Fibroblast of skin of right biceps (primary cell): ENCODE data around the gene EI24.
"Not testable (repeated sequence)": the region's sequence is repeated elsewhere in the genome, so short reads cannot be mapped to it uniquely, and the experiment has no call there.

Experiments used
- DNase-seq: peaks from one replicate; pipeline ENCODE4 v3.0.0-alpha.2; 2013

Gene EI24

GRCh38 chr11:125568970-125569914 lies at the start of gene EI24:
Gene EI24, plus strand, starts transcription at chr11:125569477. Its CDS starts 3,051 bp downstream, at chr11:125572528.
- peak; percentile 94 for DNase-seq

- DNase-seq = no peak
Observed at GRCh38 chr11:125519860-125520834, 49.1 kb upstream of the EI24 start.

GRCh38 chr11:125525303-125525702 lies 44.0 kb upstream of the EI24 start:
- DNase-seq = no peak

DNA sequence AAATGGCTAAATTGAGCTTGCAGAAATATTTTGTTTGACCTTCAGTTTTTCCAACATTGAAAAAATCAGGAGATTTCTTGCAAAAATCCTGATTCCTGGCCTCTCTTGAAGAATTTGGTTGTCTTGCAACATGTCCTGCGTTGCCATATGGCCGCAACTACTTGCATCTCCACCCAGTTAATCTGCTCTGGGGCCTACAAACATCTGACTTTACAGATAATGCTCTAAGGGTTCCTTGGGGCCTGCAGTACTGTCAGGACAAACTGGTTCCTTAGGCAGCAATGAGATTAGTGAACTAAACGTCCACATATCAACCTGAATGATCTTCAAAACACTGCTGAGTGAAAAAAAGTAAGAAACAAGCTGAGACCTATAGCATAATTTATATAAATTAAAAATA lies 36.6 kb upstream of the EI24 start:
- no peak for DNase-seq

GRCh38 chr11:125535585-125535984 lies 33.7 kb upstream of the EI24 start:
- no peak for DNase-seq

GRCh38 chr11:125536834-125537233 lies 32.4 kb upstream of the EI24 start:
- DNase-seq = not testable (repeated sequence)

- no peak for DNase-seq
Observed at GRCh38 chr11:125542709-125543108, 26.6 kb upstream of the EI24 start.

- no peak for DNase-seq
Observed at GRCh38 chr11:125550780-125551179, 18.5 kb upstream of the EI24 start.

- no peak for DNase-seq
Observed at GRCh38 chr11:125551835-125552342, 17.4 kb upstream of the EI24 start.

- no peak for DNase-seq
Observed at GRCh38 chr11:125552927-125553326, 16.4 kb upstream of the EI24 start.

GRCh38 chr11:125553357-125553756 lies 15.9 kb upstream of the EI24 start:
- no peak for DNase-seq

- DNase-seq = no peak
Observed at GRCh38 chr11:125554038-125554437, 15.2 kb upstream of the EI24 start.

DNA sequence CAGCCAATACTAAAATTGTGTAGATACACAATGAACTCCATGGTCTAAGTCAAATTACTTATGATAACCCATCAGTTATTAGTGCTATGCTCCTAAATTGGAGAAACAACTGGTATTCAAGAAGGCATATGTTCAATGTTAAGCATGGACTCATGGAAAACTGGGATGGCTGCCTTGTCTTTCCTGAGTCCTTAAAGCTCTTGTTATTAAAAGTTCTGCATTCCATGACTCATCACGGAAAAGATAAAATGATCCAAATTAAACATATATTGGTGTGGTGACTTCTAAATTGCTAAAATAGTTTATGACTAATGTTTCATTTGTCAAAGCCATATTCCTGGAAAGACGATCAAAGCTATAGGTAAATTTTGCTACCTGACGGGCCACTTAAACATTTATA lies 9.4 kb upstream of the EI24 start:
- DNase-seq = no peak

- no peak for DNase-seq
Observed at GRCh38 chr11:125561924-125562323, 7.4 kb upstream of the EI24 start.

GRCh38 chr11:125562430-125562829 lies 6.8 kb upstream of the EI24 start:
- no peak for DNase-seq

GRCh38 chr11:125564357-125564756 lies 4.9 kb upstream of the EI24 start:
- DNase-seq = no peak

DNA sequence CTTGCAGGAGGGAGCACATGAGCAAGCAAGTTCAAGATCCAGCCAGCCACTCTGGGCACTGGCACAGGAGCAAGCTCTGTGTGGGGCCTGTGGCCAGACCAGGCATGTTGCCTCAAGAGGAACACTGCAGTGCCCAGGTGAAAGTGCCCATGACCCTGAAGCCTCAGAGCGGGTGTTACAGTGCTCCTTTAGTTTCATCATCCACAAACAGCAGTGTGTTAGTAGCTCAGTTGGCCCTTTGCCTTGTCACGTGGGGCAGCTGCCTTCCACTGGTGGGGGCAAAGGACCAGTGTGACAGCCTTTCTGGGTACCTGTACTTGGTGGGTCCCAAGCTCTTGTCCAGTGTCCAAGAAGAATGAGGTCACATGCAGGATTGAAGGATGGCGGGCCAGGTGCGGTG lies 3.0 kb upstream of the EI24 start:
- no peak for DNase-seq

- peak; percentile 26 for DNase-seq
Observed at GRCh38 chr11:125569915-125570621, 791 bp downstream of the EI24 start.

GRCh38 chr11:125570952-125571351 lies 1.7 kb downstream of the EI24 start:
- no peak for DNase-seq

GRCh38 chr11:125572916-125573315 lies 3.6 kb downstream of the EI24 start:
- DNase-seq = no peak

DNA sequence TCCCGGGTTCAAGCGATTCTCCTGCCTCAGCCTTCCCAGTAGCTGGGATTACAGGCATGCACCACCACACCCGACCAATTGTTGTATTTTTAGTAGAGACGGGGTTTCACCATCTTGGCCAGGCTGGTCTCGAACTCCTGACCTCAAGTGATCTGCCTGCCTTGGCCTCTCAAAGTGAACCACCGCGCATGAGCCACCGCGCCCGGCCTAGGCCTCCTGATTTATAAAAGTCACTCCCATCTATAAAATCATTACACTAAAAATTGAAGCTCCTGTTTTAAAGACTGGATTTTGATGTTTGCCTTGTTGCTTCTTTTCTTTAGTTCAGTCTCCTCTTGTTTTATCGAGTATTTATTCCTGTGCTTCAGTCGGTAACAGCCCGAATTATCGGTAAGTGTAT lies 7.9 kb downstream of the EI24 start:
- DNase-seq = not testable (repeated sequence)

GRCh38 chr11:125578783-125579182 lies 9.5 kb downstream of the EI24 start:
- no peak for DNase-seq

DNA sequence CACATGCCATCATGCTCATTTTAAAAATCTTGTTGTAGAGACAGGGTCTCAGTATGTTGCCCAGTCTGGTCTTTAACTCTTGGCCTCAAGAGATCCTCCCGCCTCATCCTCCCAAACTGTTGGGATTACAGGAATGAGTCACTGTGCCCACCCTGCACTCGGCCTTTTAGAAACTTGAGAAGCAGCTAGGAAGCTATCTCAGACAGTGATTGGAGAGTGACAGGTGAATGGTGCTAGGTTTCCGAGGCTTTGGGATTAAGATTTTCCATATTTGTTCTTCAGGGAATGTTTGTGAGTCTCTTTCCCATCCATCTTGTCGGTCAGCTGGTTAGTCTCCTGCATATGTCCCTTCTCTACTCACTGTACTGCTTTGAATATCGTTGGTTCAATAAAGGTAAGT lies 10.5 kb downstream of the EI24 start:
- no peak for DNase-seq
